H9 (cell line): ENCODE data around the gene PMEPA1. TPM values are rescaled to one million over a fixed set of nuclear protein-coding genes. Genes with fewer than 3 reads are reported as not detected.

Experiments used
- DNase-seq: peaks from one replicate; pipeline ENCODE4 v3.0.0-alpha.2; 2017
- H2AFZ ChIP-seq: one replicate; pipeline ENCODE4 v1.6.1; 2013; ENCODE audit warnings: mild to moderate bottlenecking, low read length, control low read depth, moderate library complexity
- H2AK5ac ChIP-seq: 2 replicates; pipeline ENCODE4 v1.6.1; 2013; ENCODE audit warnings: low read length, control low read depth, mixed read lengths; ENCODE audit not compliant: insufficient read length
- H2BK120ac ChIP-seq: one replicate; pipeline ENCODE4 v1.6.1; 2013; ENCODE audit warnings: low read depth, mild to moderate bottlenecking, low read length, control low read depth, inconsistent platforms; ENCODE audit not compliant: poor library complexity, severe bottlenecking
- H2BK12ac ChIP-seq: 2 replicates; pipeline ENCODE4 v1.6.1; 2013; ENCODE audit warnings: low read length, control low read depth, mixed read lengths, low read depth; ENCODE audit not compliant: insufficient read length
- H2BK15ac ChIP-seq: 2 replicates; pipeline ENCODE4 v1.6.1; 2013; ENCODE audit warnings: low read depth, low read length, control low read depth
- H2BK20ac ChIP-seq: one replicate; pipeline ENCODE4 v1.6.1; 2013; ENCODE audit warnings: low read depth, mild to moderate bottlenecking, low read length, control low read depth, inconsistent platforms; ENCODE audit not compliant: poor library complexity, severe bottlenecking
- H2BK5ac ChIP-seq: 2 replicates; pipeline ENCODE4 v1.6.1; 2013; ENCODE audit warnings: low read length, control low read depth, mixed read lengths; ENCODE audit not compliant: insufficient read length
- H3K14ac ChIP-seq: 2 replicates; pipeline ENCODE4 v1.6.1; 2013; ENCODE audit warnings: low read length, control low read depth; ENCODE audit not compliant: insufficient read depth
- H3K18ac ChIP-seq: 2 replicates; pipeline ENCODE4 v1.6.1; 2013; ENCODE audit warnings: low read depth, mild to moderate bottlenecking, mixed read lengths, low read length, control low read depth; ENCODE audit not compliant: insufficient read length
- H3K23ac ChIP-seq: 2 replicates; pipeline ENCODE4 v1.6.1; 2013; ENCODE audit warnings: low read length, control low read depth, mixed read lengths, low read depth; ENCODE audit not compliant: insufficient read length
- H3K23me2 ChIP-seq: 2 replicates; pipeline ENCODE4 v1.6.1; 2013; ENCODE audit warnings: low read depth, mild to moderate bottlenecking, mixed read lengths, low read length, control low read depth; ENCODE audit not compliant: insufficient read length, poor library complexity, severe bottlenecking
- H3K27ac ChIP-seq: 2 replicates; pipeline ENCODE4 v1.5.1; 2013; ENCODE audit warnings: low read length, control low read depth, mixed read lengths, low read depth; ENCODE audit not compliant: insufficient read length
- H3K27me3 ChIP-seq: 2 replicates; pipeline ENCODE4 v1.6.1; 2013; ENCODE audit warnings: low read length, control low read depth, inconsistent platforms; ENCODE audit not compliant: insufficient read depth
- H3K4ac ChIP-seq: 2 replicates; pipeline ENCODE4 v1.6.1; 2013; ENCODE audit warnings: low read depth, mild to moderate bottlenecking, control low read depth, inconsistent platforms, low read length, moderate library complexity
- H3K4me1 ChIP-seq: 2 replicates; pipeline ENCODE4 v1.6.1; 2013; ENCODE audit warnings: low read length, control low read depth, inconsistent platforms; ENCODE audit not compliant: insufficient read depth
- H3K4me2 ChIP-seq: 2 replicates; pipeline ENCODE4 v1.6.1; 2013; ENCODE audit warnings: low read length, control low read depth, mixed read lengths; ENCODE audit not compliant: insufficient read length, insufficient read depth
- H3K56ac ChIP-seq: 2 replicates; pipeline ENCODE4 v1.6.1; 2013; ENCODE audit warnings: low read depth, mild to moderate bottlenecking, mixed read lengths, low read length, control low read depth; ENCODE audit not compliant: insufficient read length
- H3K79me1 ChIP-seq: 2 replicates; pipeline ENCODE4 v1.6.1; 2013; ENCODE audit warnings: low read depth, mild to moderate bottlenecking, moderate library complexity, low read length, control low read depth, inconsistent platforms; ENCODE audit not compliant: insufficient read depth, poor library complexity, severe bottlenecking
- H3K79me2 ChIP-seq: 2 replicates; pipeline ENCODE4 v1.6.1; 2013; ENCODE audit warnings: low read length, control low read depth, inconsistent platforms; ENCODE audit not compliant: insufficient read depth
- H3K9ac ChIP-seq: 2 replicates; pipeline ENCODE4 v1.6.1; 2013; ENCODE audit warnings: low read length, control low read depth, mixed read lengths; ENCODE audit not compliant: insufficient read length; ENCODE audit errors: extremely low read depth
- H3K9me3 ChIP-seq: one replicate; pipeline ENCODE4 v1.6.1; 2013; ENCODE audit warnings: low read depth, low read length, inconsistent platforms; ENCODE audit not compliant: control insufficient read depth
- H3T11ph ChIP-seq: one replicate; pipeline ENCODE4 v1.6.1; 2013; ENCODE audit warnings: mild to moderate bottlenecking, low read length, control low read depth, inconsistent platforms
- H4K20me1 ChIP-seq: one replicate; pipeline ENCODE4 v1.6.1; 2013; ENCODE audit not compliant: control insufficient read depth, insufficient read length, insufficient read depth
- H4K5ac ChIP-seq: 2 replicates; pipeline ENCODE4 v1.6.1; 2013; ENCODE audit warnings: low read depth, mild to moderate bottlenecking, mixed read lengths, low read length, control low read depth; ENCODE audit not compliant: insufficient read length
- H4K8ac ChIP-seq: replicated peaks from 2 replicates; pipeline ENCODE4 v1.6.1; 2013; ENCODE audit warnings: low read length, control low read depth, mixed read lengths, low read depth; ENCODE audit not compliant: insufficient read length
- H4K91ac ChIP-seq: 2 replicates; pipeline ENCODE4 v1.6.1; 2013; ENCODE audit warnings: low read depth, mild to moderate bottlenecking, moderate library complexity, mixed read lengths, low read length, control low read depth; ENCODE audit not compliant: insufficient read length
- H3K27ac Mint-ChIP-seq, 3 experiments: 2 replicates in 2 of 3; 3 replicates in 1 of 3; pipeline ENCODE4 v1.8.0; 2020 to 2021; ENCODE audit warnings: mixed read lengths in 3 of 3, mild to moderate bottlenecking in 1 of 3, moderate library complexity in 1 of 3
- H3K27me3 Mint-ChIP-seq: 2 replicates; pipeline ENCODE4 v1.8.0; 2021; ENCODE audit warnings: low read depth, mild to moderate bottlenecking, moderate library complexity, mixed read lengths
- H3K36me3 Mint-ChIP-seq, 3 experiments: 2 replicates in 2 of 3; 3 replicates in 1 of 3; pipeline ENCODE4 v1.8.0; 2020 to 2021; ENCODE audit warnings: low read depth in 3 of 3, mixed read lengths in 3 of 3; ENCODE audit not compliant: insufficient read depth in 1 of 3
- H3K4me1 Mint-ChIP-seq, 2 experiments: 2 replicates each; pipeline ENCODE4 v1.8.0; 2020; ENCODE audit warnings: mixed read lengths in 2 of 2
- H3K4me3 Mint-ChIP-seq, 2 experiments: 2 replicates in 1 of 2; 3 replicates in 1 of 2; pipeline ENCODE4 v1.8.0; 2020 to 2021; ENCODE audit warnings: mild to moderate bottlenecking in 2 of 2, mixed read lengths in 2 of 2, moderate library complexity in 1 of 2
- H3K9me3 Mint-ChIP-seq, 2 experiments: 2 replicates in 1 of 2; 3 replicates in 1 of 2; pipeline ENCODE4 v1.8.0; 2020; ENCODE audit warnings: mild to moderate bottlenecking in 2 of 2, mixed read lengths in 2 of 2, moderate library complexity in 1 of 2
- WGBS: extraction: QIAGEN DNeasy Blood & Tissue Kit; methylation state at CpG from one replicate; pipeline ENCODE4 v1.1.7; 2013; ENCODE audit warnings: missing lambda C conversion rate, low lambda C conversion rate, mixed read lengths; ENCODE audit not compliant: insufficient read length; ENCODE audit errors: extremely low coverage; 5-methylcytosine and 5-hydroxymethylcytosine counted together
- total RNA-seq: library from RNA; stranded (reverse); gene quantifications from 2 replicates; pipeline ENCODE4 v1.2.1, GENCODE V29; 2021
- TF ChIP-seq, protein P1 (sequence below): fragments of 200-600 bp; sonication (generic); conservative IDR thresholded peaks from 3 replicates; pipeline ENCODE4 v1.8.0; 2021; ENCODE audit warnings: antibody characterized with exemption, mild to moderate bottlenecking

The PMEPA1 gene
- total RNA-seq, 1 experiment from 2014 or later = 34.6 TPM

DNA sequence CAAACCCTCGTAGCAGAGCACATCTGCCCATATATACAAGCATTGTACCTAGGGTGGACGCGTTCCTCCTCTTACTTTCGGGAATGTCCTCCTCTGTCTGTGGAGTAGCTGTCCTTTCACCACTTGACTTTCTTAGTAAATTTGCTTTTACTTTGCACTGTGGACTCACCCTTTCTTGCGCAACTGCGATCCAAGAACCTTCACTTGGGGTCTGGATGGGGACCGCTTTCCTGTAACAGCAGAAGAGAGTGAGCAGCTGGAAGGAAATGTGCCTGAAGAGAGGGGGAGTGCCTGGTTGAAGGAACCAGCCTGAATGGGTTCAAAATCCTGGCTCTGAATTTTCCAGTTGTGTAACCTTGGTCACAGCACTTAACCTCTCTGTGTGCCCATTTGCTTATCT lies 40.1 kb upstream of the PMEPA1 start:
- Mint-ChIP-seq H3K9me3 (no peaks in the 10 kb centered on the region), H3K4me1 (peaks cover 18 to 30% of the 10 kb centered on the region in 2 experiments), H3K36me3 (no peaks in the 10 kb centered on the region; a peak in 1 of 7 replicates), H3K27me3 (peaks cover 4% of the 10 kb centered on the region), H3K4me3 (no peak overlapping the region), H3K27ac (no peak overlapping the region)
- no peak for DNase-seq
- no peak overlapping the region for H3K9ac ChIP-seq
- H3T11ph ChIP-seq = no peak overlapping the region
- no peaks in the 10 kb centered on the region for H4K20me1 ChIP-seq
- no peaks in the 10 kb centered on the region for H3K79me2 ChIP-seq
- no peak overlapping the region for H3K4me2 ChIP-seq
- H2BK12ac ChIP-seq = no peak overlapping the region
- TF ChIP-seq, protein P1, sequence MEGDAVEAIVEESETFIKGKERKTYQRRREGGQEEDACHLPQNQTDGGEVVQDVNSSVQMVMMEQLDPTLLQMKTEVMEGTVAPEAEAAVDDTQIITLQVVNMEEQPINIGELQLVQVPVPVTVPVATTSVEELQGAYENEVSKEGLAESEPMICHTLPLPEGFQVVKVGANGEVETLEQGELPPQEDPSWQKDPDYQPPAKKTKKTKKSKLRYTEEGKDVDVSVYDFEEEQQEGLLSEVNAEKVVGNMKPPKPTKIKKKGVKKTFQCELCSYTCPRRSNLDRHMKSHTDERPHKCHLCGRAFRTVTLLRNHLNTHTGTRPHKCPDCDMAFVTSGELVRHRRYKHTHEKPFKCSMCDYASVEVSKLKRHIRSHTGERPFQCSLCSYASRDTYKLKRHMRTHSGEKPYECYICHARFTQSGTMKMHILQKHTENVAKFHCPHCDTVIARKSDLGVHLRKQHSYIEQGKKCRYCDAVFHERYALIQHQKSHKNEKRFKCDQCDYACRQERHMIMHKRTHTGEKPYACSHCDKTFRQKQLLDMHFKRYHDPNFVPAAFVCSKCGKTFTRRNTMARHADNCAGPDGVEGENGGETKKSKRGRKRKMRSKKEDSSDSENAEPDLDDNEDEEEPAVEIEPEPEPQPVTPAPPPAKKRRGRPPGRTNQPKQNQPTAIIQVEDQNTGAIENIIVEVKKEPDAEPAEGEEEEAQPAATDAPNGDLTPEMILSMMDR = no peak
- no peak overlapping the region for H2BK15ac ChIP-seq
- H2BK120ac ChIP-seq = no peak overlapping the region
- no peaks in the 10 kb centered on the region for H3K9me3 ChIP-seq
- no peak overlapping the region for H3K27ac ChIP-seq
- H3K23ac ChIP-seq = no peak overlapping the region
- no peak overlapping the region for H3K14ac ChIP-seq
- no peaks in the 10 kb centered on the region for H3K79me1 ChIP-seq
- H4K5ac ChIP-seq = no peak overlapping the region
- no peaks in the 10 kb centered on the region for H3K27me3 ChIP-seq
- H2BK5ac ChIP-seq = no peak overlapping the region
- no peaks in the 10 kb centered on the region for H3K23me2 ChIP-seq
- no peak overlapping the region for H2AFZ ChIP-seq
- H2BK20ac ChIP-seq = no peak overlapping the region
- no peaks in the 10 kb centered on the region for H3K4me1 ChIP-seq
- H2AK5ac ChIP-seq = no peak overlapping the region
- no peak overlapping the region for H4K91ac ChIP-seq
- no peak overlapping the region for H4K8ac ChIP-seq
- WGBS = no CpG with 5 or more reads among the region's 7 CpGs
- H3K18ac ChIP-seq = no peak overlapping the region
- H3K4ac ChIP-seq = no peak overlapping the region
- H3K56ac ChIP-seq = no peak overlapping the region
